Measurements from ENCODE around the gene GLRX.
A peak's percentile ranks its signal among the peaks of the same experiment; 100 is the strongest.
"Not testable (repeated sequence)": the region's sequence is repeated elsewhere in the genome, so short reads cannot be mapped to it uniquely, and the experiment has no call there.

Gene GLRX

GRCh38 chr5:95851141-95851540 is 28.6 kb upstream of the GLRX start:
- not testable (repeated sequence) for DNase-seq

- DNase-seq = no peak
These were observed 27.9 kb upstream of the GLRX start for GRCh38 chr5:95850391-95850894.

GRCh38 chr5:95848701-95849100 is 26.2 kb upstream of the GLRX start:
- no peak for DNase-seq

GRCh38 chr5:95847261-95847592 is 24.7 kb upstream of the GLRX start:
- DNase-seq = no peak

- DNase-seq = peak; percentile 63
These were observed 24.2 kb upstream of the GLRX start for GRCh38 chr5:95846554-95847260.

- no peak for DNase-seq
These were observed 22.9 kb upstream of the GLRX start for GRCh38 chr5:95845391-95845790.

- DNase-seq = no peak
These were observed 21.3 kb upstream of the GLRX start for GRCh38 chr5:95843733-95844223.

- DNase-seq = no peak
These were observed 20.5 kb upstream of the GLRX start for GRCh38 chr5:95842854-95843544.

- no peak for DNase-seq
These were observed 19.6 kb upstream of the GLRX start for GRCh38 chr5:95841914-95842812.

- DNase-seq = no peak
These were observed 18.6 kb upstream of the GLRX start for GRCh38 chr5:95840956-95841705.

GRCh38 chr5:95839658-95840057 is 17.1 kb upstream of the GLRX start:
- no peak for DNase-seq

GRCh38 chr5:95838556-95838955 is 16.0 kb upstream of the GLRX start:
- no peak for DNase-seq

GRCh38 chr5:95838001-95838520 is 15.5 kb upstream of the GLRX start:
- no peak for DNase-seq

- DNase-seq = no peak
These were observed 15.0 kb upstream of the GLRX start for GRCh38 chr5:95837492-95837891.

- DNase-seq = not testable (repeated sequence)
These were observed 14.4 kb upstream of the GLRX start for GRCh38 chr5:95836971-95837370.

- DNase-seq = no peak
These were observed 14.0 kb upstream of the GLRX start for GRCh38 chr5:95836544-95836943.

- DNase-seq = no peak
These were observed 13.3 kb upstream of the GLRX start for GRCh38 chr5:95835682-95836385.

GRCh38 chr5:95832664-95833063 is 10.1 kb upstream of the GLRX start:
- DNase-seq = no peak

GRCh38 chr5:95830226-95830625 is 7.7 kb upstream of the GLRX start:
- DNase-seq = no peak

GRCh38 chr5:95827892-95828246 is 5.3 kb upstream of the GLRX start:
- no peak for DNase-seq
